ENCODE data around the gene LBH.

LBH gene

GRCh38 chr2:30217644-30218337 is 13.5 kb upstream of the LBH start:
- DNase-seq = peak; percentile 84

DNA sequence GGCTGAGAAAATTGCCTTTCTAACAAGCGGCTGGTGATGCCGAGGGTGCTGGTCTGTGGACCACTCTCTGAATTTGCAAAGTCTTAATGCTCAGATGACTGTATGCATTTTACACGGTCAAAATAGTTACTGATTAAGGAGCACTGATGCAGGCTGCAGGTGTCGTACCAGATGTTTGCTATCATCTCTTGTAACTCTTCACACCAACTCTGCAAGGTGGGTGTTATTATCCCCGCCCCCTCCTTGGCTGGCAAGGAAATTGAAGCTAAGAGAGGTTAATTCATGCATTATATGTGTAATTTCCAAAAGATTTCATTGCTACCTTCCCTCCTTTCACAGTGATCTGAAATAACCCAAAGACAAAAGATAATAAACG is 13.0 kb upstream of the LBH start:
- DNase-seq = no peak

DNA sequence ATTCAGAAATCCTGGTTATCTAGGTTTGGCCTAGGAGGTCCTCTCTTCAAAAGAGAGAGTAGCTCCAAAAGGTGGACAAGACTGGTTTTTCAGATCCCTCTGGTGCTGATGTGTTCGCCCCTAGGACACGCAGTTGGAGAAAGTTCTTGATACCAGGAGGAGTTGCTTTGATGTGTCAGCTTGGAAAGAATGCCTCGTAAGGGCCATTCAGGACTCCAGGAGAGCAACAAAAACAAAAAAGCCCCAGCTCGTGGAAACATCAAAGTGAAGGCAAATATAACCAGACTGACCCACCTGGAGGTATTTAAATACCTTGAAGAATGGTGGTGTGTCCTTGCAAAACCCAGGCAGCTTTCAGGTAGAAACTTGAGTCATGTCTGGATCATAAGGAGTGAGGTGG is 12.5 kb upstream of the LBH start:
- no peak for DNase-seq

GRCh38 chr2:30219886-30220875 is 11.2 kb upstream of the LBH start:
- DNase-seq = no peak

GRCh38 chr2:30221531-30221930 is 9.8 kb upstream of the LBH start:
- DNase-seq = no peak

GRCh38 chr2:30222031-30222430 is 9.3 kb upstream of the LBH start:
- DNase-seq = no peak

DNA sequence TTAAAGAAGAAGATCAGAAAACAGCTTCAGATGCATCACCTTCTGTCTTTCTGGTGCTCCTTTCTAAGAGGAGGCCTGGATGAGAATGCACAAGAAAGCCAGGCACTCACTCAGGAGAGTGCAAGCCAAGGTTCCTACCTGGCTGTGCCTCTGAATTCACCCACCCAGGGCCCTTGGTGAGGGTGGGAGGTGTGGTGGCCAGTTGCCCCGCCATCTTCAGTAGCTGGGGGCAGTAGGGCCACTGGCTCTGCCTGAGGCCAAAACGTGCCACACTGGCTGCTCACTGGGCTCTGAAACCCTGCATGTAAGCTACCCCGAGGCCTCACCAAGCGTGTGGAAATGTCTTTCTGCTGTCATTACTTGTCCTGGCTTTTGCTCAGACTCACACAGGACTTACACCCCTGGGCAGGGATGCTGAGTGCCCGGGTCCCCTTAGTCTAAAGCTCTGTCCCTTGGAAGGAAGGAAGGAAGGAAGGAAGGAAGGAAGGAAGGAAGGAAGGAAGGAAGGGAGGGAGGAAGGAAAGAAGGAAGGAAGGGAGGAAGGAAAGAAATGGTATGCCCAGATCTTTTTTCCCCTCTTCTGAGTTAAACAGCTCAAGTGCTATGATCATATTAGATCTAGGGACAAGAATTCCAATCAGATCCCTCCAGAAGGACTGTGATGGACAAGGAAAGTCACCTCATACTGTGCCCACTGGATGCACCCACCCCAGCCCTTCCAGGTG is 8.5 kb upstream of the LBH start:
- DNase-seq = no peak

DNA sequence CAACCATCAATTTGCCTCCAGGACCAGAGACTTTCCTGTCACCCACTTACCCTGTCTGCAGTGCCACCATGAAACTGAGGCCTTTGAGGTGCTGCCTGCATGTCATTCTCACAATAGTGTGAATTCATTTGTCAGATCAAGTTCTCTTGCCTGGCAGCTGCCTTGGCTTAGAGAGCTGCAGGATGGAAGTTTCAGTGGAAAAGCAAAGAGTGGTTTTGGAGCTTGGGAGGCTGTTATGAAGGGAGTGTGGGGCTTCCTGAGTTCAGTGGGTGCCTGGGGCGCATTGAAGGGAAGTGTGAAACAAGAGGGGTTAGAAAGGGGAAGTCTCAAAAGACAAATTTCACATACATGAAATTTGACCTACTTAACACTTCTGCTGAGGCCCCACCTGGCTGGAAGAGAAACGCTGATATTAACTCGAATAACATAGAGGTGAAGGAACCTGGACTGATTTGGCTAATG is 7.9 kb upstream of the LBH start:
- DNase-seq = no peak

DNA sequence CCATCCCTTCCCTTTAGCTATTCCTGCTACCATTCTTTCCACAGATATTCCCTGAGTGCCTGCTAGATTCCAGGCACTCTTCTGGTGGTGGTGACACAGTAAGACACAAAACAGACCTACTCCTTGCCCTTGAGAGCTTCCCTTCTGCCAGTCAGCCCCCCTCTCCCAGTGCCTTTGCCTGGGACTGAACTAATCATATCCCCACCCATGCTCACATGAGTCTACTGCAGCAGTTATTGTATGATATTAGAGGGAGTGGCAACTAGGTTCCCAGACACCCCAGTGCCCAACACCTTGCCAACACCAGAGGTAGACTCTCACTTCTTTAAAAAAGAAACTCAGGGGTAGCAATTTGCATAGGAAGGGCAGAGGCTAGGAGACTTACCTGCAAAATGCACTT is 7.2 kb upstream of the LBH start:
- DNase-seq = no peak

DNA sequence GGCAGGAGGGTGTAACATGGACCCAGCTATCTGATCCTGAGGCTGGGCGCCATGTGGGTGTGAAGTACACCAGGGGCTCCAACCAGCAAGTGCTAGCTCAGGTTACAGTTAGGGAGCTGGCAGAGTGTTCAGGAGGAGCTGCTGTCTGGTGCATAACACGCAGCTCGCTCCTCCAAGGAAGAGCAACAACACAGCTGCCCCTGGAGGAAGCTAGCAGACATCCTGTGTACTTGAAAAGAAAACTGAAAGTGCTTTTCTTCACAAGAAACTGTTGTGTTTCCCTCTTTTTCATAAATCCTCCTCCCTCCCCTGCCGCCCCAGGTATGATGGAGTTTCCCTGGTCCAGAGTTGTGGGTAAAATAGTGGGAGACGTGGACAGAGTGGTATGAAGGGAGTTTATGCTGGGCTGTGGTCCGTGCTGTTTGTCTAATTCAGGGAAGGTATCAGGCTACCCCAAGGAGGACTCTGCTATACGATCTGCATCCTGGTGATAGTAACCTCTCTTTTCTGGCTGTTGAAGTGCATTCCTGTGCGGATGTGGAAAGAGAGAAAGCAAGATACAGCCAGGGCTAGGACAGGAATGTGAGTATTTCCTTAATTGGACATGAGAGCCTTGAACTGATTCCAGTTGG is 6.1 kb upstream of the LBH start:
- DNase-seq = no peak

- DNase-seq = no peak
Measured at GRCh38 chr2:30226144-30227032, 4.9 kb upstream of the LBH start.

DNA sequence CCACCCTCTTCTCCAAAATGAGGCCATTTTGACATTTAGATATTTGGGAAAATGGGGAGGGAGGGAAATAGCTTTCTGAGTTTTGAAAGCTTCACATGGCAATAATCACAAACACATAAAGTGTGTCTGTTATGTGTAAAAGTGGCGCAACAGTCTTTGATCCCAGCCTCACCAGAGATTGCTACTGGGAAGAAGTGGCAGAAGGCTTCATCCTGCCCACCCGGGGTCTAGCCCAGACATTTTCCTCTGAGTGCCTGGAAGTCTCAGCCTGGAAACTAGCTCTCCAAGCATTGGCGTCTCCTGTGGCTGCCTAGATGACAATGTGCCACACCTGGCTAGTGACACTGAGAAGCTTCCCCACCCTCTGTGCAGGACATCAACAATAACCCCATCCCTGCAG is 1.7 kb upstream of the LBH start:
- DNase-seq = no peak

- no peak for DNase-seq
Measured at GRCh38 chr2:30230497-30231211, 680 bp upstream of the LBH start.

GRCh38 chr2:30231996-30232800 is 864 bp downstream of the LBH start:
- peak; percentile 25 for DNase-seq

DNA sequence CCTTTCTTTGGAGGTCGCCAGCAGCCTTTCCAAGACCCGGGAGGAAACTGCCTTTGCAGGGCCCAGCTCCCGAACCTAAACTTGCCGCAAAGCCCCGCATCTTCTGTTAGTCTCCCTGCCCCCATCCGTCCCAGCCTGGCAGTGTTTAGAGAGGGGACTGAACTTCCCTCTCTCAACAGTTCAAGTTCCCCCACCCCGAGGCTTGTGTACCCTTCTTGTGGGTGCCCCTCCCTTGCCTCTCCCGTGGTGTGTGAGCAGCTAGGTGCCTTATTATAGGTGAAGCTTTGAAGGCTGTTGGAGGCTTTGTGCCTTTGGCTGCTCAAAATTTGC is 1.4 kb downstream of the LBH start:
- no peak for DNase-seq

DNA sequence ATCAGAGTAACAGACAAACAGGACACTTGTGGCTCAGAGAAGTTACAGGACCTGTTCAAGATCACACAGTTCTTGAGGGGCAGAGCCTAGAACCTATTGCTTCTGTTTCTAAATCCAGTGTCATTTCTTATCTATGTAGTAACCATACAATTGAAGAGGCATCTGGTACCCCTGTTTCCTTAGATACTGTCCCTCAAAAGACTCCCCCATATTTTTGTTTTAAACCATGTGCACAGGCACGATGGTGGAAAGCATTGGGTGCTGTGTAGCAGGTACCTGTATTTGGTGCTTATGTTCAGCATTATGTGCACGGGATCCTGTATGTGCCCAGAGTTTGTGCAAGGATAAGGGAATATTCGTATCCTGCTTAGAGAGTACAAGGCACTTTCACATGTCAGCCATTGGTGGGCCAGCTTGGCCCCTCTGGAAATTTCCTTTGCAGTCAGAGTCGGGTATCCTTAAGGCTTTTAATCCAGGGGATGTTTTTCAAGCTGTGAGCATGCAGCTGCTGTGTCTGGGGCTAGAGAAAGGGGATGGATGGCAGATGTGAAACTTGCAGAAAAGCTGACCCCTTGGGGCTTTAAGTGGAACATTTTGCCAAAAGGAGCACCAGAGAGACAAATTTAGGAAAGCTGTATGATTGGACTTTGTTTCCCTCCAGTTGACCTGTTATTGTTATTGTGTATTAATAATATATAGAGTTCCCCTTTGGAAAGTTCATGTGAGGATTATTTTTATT is 2.1 kb downstream of the LBH start:
- no peak for DNase-seq

DNA sequence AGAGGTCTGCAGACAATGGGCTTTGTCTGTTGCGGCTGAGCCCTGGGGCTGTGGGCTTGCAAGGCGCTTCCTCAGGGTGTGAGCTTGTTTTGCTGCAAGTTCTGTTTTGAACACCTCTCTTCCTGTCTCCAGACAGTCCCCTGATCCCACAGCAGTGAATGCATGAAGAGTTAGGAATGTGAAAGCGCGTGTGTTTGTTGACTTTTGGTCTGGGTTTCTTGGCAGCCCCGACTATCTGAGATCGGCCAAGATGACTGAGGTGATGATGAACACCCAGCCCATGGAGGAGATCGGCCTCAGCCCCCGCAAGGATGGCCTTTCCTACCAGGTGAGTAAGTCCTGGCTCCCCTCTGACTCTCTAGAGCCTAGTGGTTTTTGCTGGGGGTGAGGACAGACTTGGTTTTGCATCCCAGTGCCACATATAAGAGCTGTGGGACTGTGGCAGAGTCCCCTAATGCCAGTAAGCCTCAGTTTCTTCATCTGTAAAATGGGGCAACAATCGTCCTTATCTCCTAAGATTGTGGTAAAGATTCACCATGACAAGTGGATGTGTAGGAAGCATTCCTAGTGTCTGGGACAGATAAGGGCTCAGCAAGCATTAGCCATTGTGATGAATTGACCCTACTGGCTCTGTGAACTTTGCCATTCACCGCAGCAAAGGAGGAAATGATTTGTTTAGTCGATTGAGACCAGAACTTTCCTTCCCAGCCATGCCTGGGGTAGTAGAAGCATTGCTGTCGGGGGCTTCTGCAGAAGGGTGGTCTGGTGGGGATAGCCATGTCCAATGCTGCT is 3.0 kb downstream of the LBH start:
- DNase-seq = no peak

GRCh38 chr2:30235008-30235655 is 3.8 kb downstream of the LBH start:
- DNase-seq = no peak

Data from NCI-H774 (cell line).